Tibial artery (tissue), 4 donors: ENCODE data around the gene POLR2C.

ENCODE experiments used
- DNase-seq, 2 donors: peaks; one replicate each; pipeline ENCODE4 v3.0.0-alpha.2; 2019
- H3K27ac ChIP-seq, 2 donors: fragments of 200-600 bp; sonication (generic) in 1 of 2; 1 replicate in 1 of 2; 2 replicates in 1 of 2; pipeline ENCODE4 v1.5.1; 2018 to 2019; ENCODE audit warnings: mild to moderate bottlenecking in 1 of 2
- H3K27me3 ChIP-seq, 2 donors: fragments of 200-600 bp; sonication (generic) in 1 of 2; one replicate each; pipeline versions ENCODE4 v1.5.1 to v1.6.0; 2016 to 2019
- H3K36me3 ChIP-seq, 3 donors: fragments of 200-600 bp; sonication (generic) in 2 of 3; one replicate each; pipeline ENCODE4 v1.5.1; 2016 to 2019; ENCODE audit warnings: mild to moderate bottlenecking in 2 of 3
- H3K4me1 ChIP-seq, 4 donors: fragments of 200-600 bp; sonication (generic) in 2 of 4; 1 replicate in 3 of 4; 2 replicates in 1 of 4; pipeline ENCODE4 v1.5.1; 2016 to 2019
- H3K4me3 ChIP-seq, 2 donors: fragments of 200-600 bp; sonication (generic) in 1 of 2; 1 replicate in 1 of 2; 2 replicates in 1 of 2; pipeline ENCODE4 v1.5.1; 2018 to 2019; ENCODE audit warnings: mild to moderate bottlenecking in 2 of 2
- H3K9me3 ChIP-seq, 3 donors: fragments of 200-600 bp; sonication (generic) in 1 of 3; one replicate each; pipeline ENCODE4 v1.5.1; 2016 to 2019
- CTCF ChIP-seq, 2 experiments: fragments of 200-600 bp in 1 of 2; fragments of 450-650 bp in 1 of 2; IDR thresholded peaks; one replicate each; pipeline ENCODE4 v1.5.1; 2017 to 2019; ENCODE audit warnings: antibody characterized with exemption in 2 of 2, mild to moderate bottlenecking in 1 of 2, moderate library complexity in 1 of 2
- intact Hi-C: fragments of 100-400 bp; cut with DNase I; formaldehyde crosslinking; loops from one replicate; pipeline ENCODE4 v1.15.0; 2023; ENCODE audit warnings: low total_unique reads

Gene POLR2C

GRCh38 chr16:57503366-57503765, 40.9 kb downstream of the POLR2C start:
- Histone ChIP-seq H3K9me3 (no peaks in the 10 kb centered on the region), H3K4me3 (no peak overlapping the region), H3K27ac (no peak overlapping the region), H3K27me3 (peaks cover 0 to 12% of the 10 kb centered on the region in 2 donors), H3K4me1 (no peaks in the 10 kb centered on the region), H3K36me3 (no peaks in the 10 kb centered on the region)
- intact Hi-C loops, result no loop called here
- TF ChIP-seq CTCF (IDR thresholded peaks at IDR 0.05), result no peak
- DNase-seq, result no peak

- Histone ChIP-seq H3K4me1 (no peaks in the 10 kb centered on the region), H3K9me3 (no peaks in the 10 kb centered on the region), H3K27me3 (peaks cover 0 to 12% of the 10 kb centered on the region in 2 donors), H3K27ac (no peak overlapping the region), H3K4me3 (no peak overlapping the region), H3K36me3 (no peaks in the 10 kb centered on the region)
- intact Hi-C loops, result no loop called here
- no peak for TF ChIP-seq CTCF (IDR thresholded peaks at IDR 0.05)
- no peak for DNase-seq
Measured at GRCh38 chr16:57504001-57504400, 41.5 kb downstream of the POLR2C start.

GRCh38 chr16:57504491-57504890, 42.0 kb downstream of the POLR2C start:
- no peak for DNase-seq
- Histone ChIP-seq H3K27me3 (peaks cover 0 to 12% of the 10 kb centered on the region in 2 donors), H3K4me3 (no peak overlapping the region), H3K36me3 (no peaks in the 10 kb centered on the region), H3K9me3 (no peaks in the 10 kb centered on the region), H3K27ac (no peak overlapping the region), H3K4me1 (no peaks in the 10 kb centered on the region)
- no peak for TF ChIP-seq CTCF (IDR thresholded peaks at IDR 0.05)
- intact Hi-C loops, result no loop called here

GRCh38 chr16:57505169-57505568, 42.7 kb downstream of the POLR2C start:
- no peak for TF ChIP-seq CTCF (IDR thresholded peaks at IDR 0.05)

GRCh38 chr16:57507136-57508034, 44.9 kb downstream of the POLR2C start:
- no peak overlapping the region for H3K4me3 ChIP-seq
- TF ChIP-seq CTCF (IDR thresholded peaks at IDR 0.05), result no peak
- peaks cover 0 to 12% of the 10 kb centered on the region in 2 donors for H3K27me3 ChIP-seq
- peaks cover 3 to 8% (median 5%) of the 10 kb centered on the region in 3 donors for H3K36me3 ChIP-seq
- no peaks in the 10 kb centered on the region for H3K4me1 ChIP-seq
- no peak for DNase-seq
- H3K9me3 ChIP-seq, result no peaks in the 10 kb centered on the region
- H3K27ac ChIP-seq, result no peak overlapping the region
- intact Hi-C loops, result no loop called here

More at GRCh38 chr16:57505169-57505568, 42.7 kb downstream of the POLR2C start:
- intact Hi-C loops, result no loop called here
- Histone ChIP-seq H3K4me3 (no peak overlapping the region), H3K27ac (no peak overlapping the region), H3K4me1 (no peaks in the 10 kb centered on the region), H3K27me3 (peaks cover 0 to 12% of the 10 kb centered on the region in 2 donors), H3K9me3 (no peaks in the 10 kb centered on the region), H3K36me3 (no peaks in the 10 kb centered on the region)
- no peak for DNase-seq
